GM18873 (cell line): ENCODE results near the gene DGCR2.
"Not testable (repeated sequence)": the region's sequence is repeated elsewhere in the genome, so short reads cannot be mapped to it uniquely, and the experiment has no call there.

Source experiments
- ATAC-seq: cut with Tn5 transposase; IDR thresholded peaks from one replicate; pipeline ENCODE4 v1.9.1; 2021; ENCODE audit warnings: mild to moderate bottlenecking, moderate library complexity, moderate number of reproducible peaks; ENCODE audit not compliant: unreplicated experiment, low FRiP score

Gene DGCR2

GRCh38 chr22:19122143-19122751 is at the start of gene DGCR2:
TSS of gene DGCR2 (minus strand) at chr22:19122412. CDS start at chr22:19122206, 206 bp downstream.
- peak; percentile 54 for ATAC-seq

- ATAC-seq, result no peak
Measured at GRCh38 chr22:19169947-19170318, 47.7 kb upstream of the DGCR2 start.

GRCh38 chr22:19169002-19169946 is 47.1 kb upstream of the DGCR2 start:
- no peak for ATAC-seq

GRCh38 chr22:19168088-19168890 is 46.1 kb upstream of the DGCR2 start:
- ATAC-seq, result no peak

GRCh38 chr22:19167106-19167869 is 45.1 kb upstream of the DGCR2 start:
- no peak for ATAC-seq

GRCh38 chr22:19166421-19166820 is 44.2 kb upstream of the DGCR2 start:
- ATAC-seq, result no peak

- no peak for ATAC-seq
Measured at GRCh38 chr22:19164425-19164824, 42.2 kb upstream of the DGCR2 start.

GRCh38 chr22:19158649-19159048 is 36.4 kb upstream of the DGCR2 start:
- ATAC-seq, result not testable (repeated sequence)

- not testable (repeated sequence) for ATAC-seq
Measured at GRCh38 chr22:19156109-19156508, 33.9 kb upstream of the DGCR2 start.

- no peak for ATAC-seq
Measured at GRCh38 chr22:19152942-19153883, 31.0 kb upstream of the DGCR2 start.

- ATAC-seq, result no peak
Measured at GRCh38 chr22:19151329-19152191, 29.3 kb upstream of the DGCR2 start.

- ATAC-seq, result no peak
Measured at GRCh38 chr22:19150482-19151328, 28.5 kb upstream of the DGCR2 start.

- no peak for ATAC-seq
Measured at GRCh38 chr22:19149991-19150390, 27.8 kb upstream of the DGCR2 start, which contains the start of gene GSC2. TSS of gene GSC2 (minus strand) at chr22:19150292. CDS start at chr22:19150283, 9 bp downstream.

- no peak for ATAC-seq
Measured at GRCh38 chr22:19149047-19149883, 27.1 kb upstream of the DGCR2 start.

GRCh38 chr22:19148417-19149046 is 26.3 kb upstream of the DGCR2 start:
- no peak for ATAC-seq
